K562 (cell line): ENCODE results near the gene B3GALT4. TPM values are rescaled to one million over a fixed set of nuclear protein-coding genes. Genes with fewer than 3 reads are reported as not detected.
A peak's percentile ranks its signal among the peaks of the same experiment; 100 is the strongest.

Experiments used
- CBX3 ChIP-seq, 2 experiments: IDR thresholded peaks; 1 replicate in 1 of 2; 2 replicates in 1 of 2; pipeline ENCODE4 v1.6.1; 2012; ENCODE audit warnings: inconsistent platforms in 2 of 2, low read length in 2 of 2, borderline replicate concordance in 1 of 2, control low read depth in 1 of 2
- CC2D1A ChIP-seq: fragments of 450-650 bp; IDR thresholded peaks from 2 replicates; pipeline ENCODE4 v1.6.1; 2017; ENCODE audit warnings: mild to moderate bottlenecking
- CHD1 ChIP-seq: fragments of 200-600 bp; sonication (generic); IDR thresholded peaks from one replicate; pipeline ENCODE4 v1.6.1; 2012; ENCODE audit warnings: mild to moderate bottlenecking, moderate library complexity, low read length, inconsistent platforms
- ESRRB ChIP-seq: fragments of 250-450 bp; sonication (Bioruptor Pico); IDR thresholded peaks from 2 replicates; pipeline ENCODE4 v1.5.0; 2020; ENCODE audit warnings: mild to moderate bottlenecking, moderate library complexity, borderline replicate concordance
- EWSR1 ChIP-seq: fragments of 450-650 bp; IDR thresholded peaks from 2 replicates; pipeline ENCODE4 v1.6.1; 2018; ENCODE audit warnings: borderline replicate concordance, mild to moderate bottlenecking, low read depth, moderate library complexity; ENCODE audit not compliant: partially characterized antibody
- FOXP4 ChIP-seq: sonication (generic); formaldehyde crosslinking; IDR thresholded peaks from 2 replicates; pipeline ENCODE4 v1.8.0; 2022; ENCODE audit warnings: mild to moderate bottlenecking, missing genetic modification reagents, borderline replicate concordance
- GTF2A2 ChIP-seq: IDR thresholded peaks from 2 replicates; pipeline ENCODE4 v1.6.1; 2016; ENCODE audit warnings: mild to moderate bottlenecking, missing genetic modification characterization, missing compliant biosample characterization
- HLTF ChIP-seq: fragments of 450-650 bp; IDR thresholded peaks from 2 replicates; pipeline ENCODE4 v1.6.1; 2016
- IFI16 ChIP-seq: fragments of 250-450 bp; sonication (Bioruptor Pico); IDR thresholded peaks from 2 replicates; pipeline ENCODE4 v2.1.2; 2022; ENCODE audit warnings: mild to moderate bottlenecking, inconsistent platforms
- MCM7 ChIP-seq, 2 experiments: fragments of 450-650 bp; IDR thresholded peaks; 2 replicates each; pipeline ENCODE4 v1.6.1; 2016 to 2018
- PHTF2 ChIP-seq: fragments of 250-450 bp; sonication (Bioruptor Pico); IDR thresholded peaks from 2 replicates; pipeline ENCODE4 v1.5.0; 2021; ENCODE audit warnings: mild to moderate bottlenecking
- POLR2AphosphoS5 ChIP-seq: IDR thresholded peaks from 2 replicates; pipeline ENCODE4 v1.6.1; 2011; ENCODE audit warnings: mild to moderate bottlenecking, low read depth, low read length, moderate library complexity; ENCODE audit not compliant: control insufficient read depth, insufficient read depth
- RAD21 ChIP-seq, 2 experiments: fragments of 250-450 bp in 1 of 2; fragments of 450-650 bp in 1 of 2; sonication (Bioruptor Pico) in 1 of 2; formaldehyde crosslinking in 1 of 2; IDR thresholded peaks in 1 of 2; conservative IDR thresholded peaks in 1 of 2; 2 replicates each; pipeline versions ENCODE4 v1.4.0 to v1.8.0; 2020 to 2022; ENCODE audit warnings: mild to moderate bottlenecking in 2 of 2, moderate library complexity in 1 of 2
- RUNX1 ChIP-seq: sonication (generic); IDR thresholded peaks from 2 replicates; pipeline ENCODE4 v1.6.1; 2016; ENCODE audit warnings: antibody characterized with exemption, low read depth
- SETDB1 ChIP-seq: IDR thresholded peaks from one replicate; pipeline ENCODE4 v1.6.1; 2012; ENCODE audit warnings: low read length, control low read depth, inconsistent platforms
- SMAD4 ChIP-seq: fragments of 250-450 bp; sonication (Bioruptor Pico); conservative IDR thresholded peaks from 2 replicates; pipeline ENCODE4 v1.8.0; 2021; ENCODE audit warnings: inconsistent platforms, mild to moderate bottlenecking, moderate library complexity
- ZC3H8 ChIP-seq: fragments of 450-650 bp; IDR thresholded peaks from 2 replicates; pipeline ENCODE4 v1.6.1; 2017
- ZNF224 ChIP-seq: sonication (generic); formaldehyde crosslinking; IDR thresholded peaks from 2 replicates; pipeline ENCODE4 v1.8.0; 2022; ENCODE audit warnings: mild to moderate bottlenecking, missing genetic modification reagents
- ZNF41 ChIP-seq: fragments of 250-450 bp; sonication (Bioruptor Pico); conservative IDR thresholded peaks from 2 replicates; pipeline ENCODE4 v1.4.0; 2020; ENCODE audit warnings: mild to moderate bottlenecking
- ZNF551 ChIP-seq: fragments of 250-450 bp; sonication (Bioruptor Pico); IDR thresholded peaks from 2 replicates; pipeline ENCODE4 v1.5.0; 2021; ENCODE audit warnings: mild to moderate bottlenecking, moderate library complexity
- ZNF764 ChIP-seq: fragments of 250-450 bp; sonication (Bioruptor Pico); IDR thresholded peaks from 2 replicates; pipeline ENCODE4 v1.4.0; 2020; ENCODE audit warnings: low read depth, mild to moderate bottlenecking, moderate library complexity
- polyA plus RNA-seq, 8 experiments: library from polyadenylated mRNA; depleted of rRNA in 4 of 8; stranded (reverse) in 5 of 8; unstranded in 3 of 8; fragments of >200 nt; fragmentation: Nextera tagmentation in 2 of 8; fragmentation: Illumina TruSeq in 1 of 8; extraction: Ambion mirVana in 2 of 8; extraction: Trizol in 1 of 8; gene quantifications; 2 replicates each; pipeline versions ENCODE4 v1.2.1 to v1.2.3, GENCODE V29; 2011 to 2014; ENCODE audit warnings: inconsistent platforms in 1 of 8, missing spikeins in 1 of 8
- total RNA-seq, 7 experiments: library from RNA; depleted of rRNA in 6 of 7; stranded (reverse); fragments of >200 nt in 6 of 7; fragmentation: Illumina TruSeq in 2 of 7; extraction: Trizol in 2 of 7; gene quantifications; 2 replicates each; pipeline versions ENCODE4 v1.2.1 to v1.2.3, GENCODE V29; 2011 to 2021; ENCODE audit warnings: low replicate concordance in 1 of 7
- TF ChIP-seq, protein P1 (sequence below), 2 experiments: IDR thresholded peaks in 1 of 2; conservative IDR thresholded peaks in 1 of 2; 2 replicates each; pipeline ENCODE4 v1.6.1; 2016; ENCODE audit warnings: low read depth in 2 of 2, mild to moderate bottlenecking in 1 of 2, missing compliant biosample characterization in 1 of 2, missing genetic modification characterization in 1 of 2, moderate library complexity in 1 of 2
- TF ChIP-seq, protein P2 (sequence below): sonication (generic); IDR thresholded peaks from 2 replicates; pipeline ENCODE4 v1.6.1; 2016

The B3GALT4 gene
- total and polyA plus RNA-seq, 9 of the 15 experiments (the other 6 are each of a cell fraction or from before 2014, with no cell fraction given), result 0.11 to 1.3 (median 0.53) TPM; not detected in 1

DNA sequence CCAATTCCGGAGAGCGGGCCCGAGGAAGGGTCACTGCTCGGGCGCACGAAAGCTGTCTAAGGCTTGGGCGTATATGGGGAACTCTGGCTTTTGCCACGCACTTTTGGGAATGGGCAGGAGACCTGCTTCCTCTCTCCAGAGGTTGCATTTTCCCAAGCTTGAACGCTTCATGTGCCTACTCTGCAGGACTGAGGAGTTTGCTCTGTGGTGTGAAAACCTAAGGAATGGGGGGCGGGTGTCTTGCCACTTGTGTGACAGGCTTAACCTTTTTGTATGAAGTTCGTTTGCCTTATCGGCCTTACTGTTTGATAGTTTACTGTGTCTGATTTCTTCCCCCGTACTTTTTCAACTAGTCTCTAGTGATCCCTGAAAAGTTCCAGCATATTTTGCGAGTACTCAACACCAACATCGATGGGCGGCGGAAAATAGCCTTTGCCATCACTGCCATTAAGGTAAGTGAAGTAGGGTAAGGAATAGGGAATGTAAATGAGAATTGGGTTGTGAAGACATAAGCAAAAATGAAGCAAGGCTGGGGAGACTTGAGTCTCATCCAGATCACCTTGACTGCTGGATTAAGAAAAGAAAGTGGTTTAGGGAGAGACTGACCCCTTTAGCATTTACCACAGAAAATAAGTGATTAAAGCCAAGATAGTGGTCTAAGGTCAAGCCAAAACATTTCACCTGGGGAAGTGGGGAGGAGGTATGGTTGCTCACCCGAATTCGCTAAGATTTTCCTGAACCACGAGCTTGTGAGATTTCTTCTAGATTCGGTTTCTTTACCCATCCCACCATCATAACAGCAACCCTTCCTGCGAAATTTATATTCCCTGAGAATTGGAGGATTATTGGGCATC lies 4.4 kb upstream of the B3GALT4 start (continued):
- TF ChIP-seq, protein P1, sequence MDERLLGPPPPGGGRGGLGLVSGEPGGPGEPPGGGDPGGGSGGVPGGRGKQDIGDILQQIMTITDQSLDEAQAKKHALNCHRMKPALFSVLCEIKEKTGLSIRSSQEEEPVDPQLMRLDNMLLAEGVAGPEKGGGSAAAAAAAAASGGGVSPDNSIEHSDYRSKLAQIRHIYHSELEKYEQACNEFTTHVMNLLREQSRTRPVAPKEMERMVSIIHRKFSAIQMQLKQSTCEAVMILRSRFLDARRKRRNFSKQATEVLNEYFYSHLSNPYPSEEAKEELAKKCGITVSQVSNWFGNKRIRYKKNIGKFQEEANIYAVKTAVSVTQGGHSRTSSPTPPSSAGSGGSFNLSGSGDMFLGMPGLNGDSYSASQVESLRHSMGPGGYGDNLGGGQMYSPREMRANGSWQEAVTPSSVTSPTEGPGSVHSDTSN (CRISPR knock-in tag; IDR thresholded peaks at IDR 0.05; ENCODE audit: low read depth), result no peak
- TF ChIP-seq, protein P1 (tag; conservative IDR thresholded peaks at IDR 0.05; ENCODE audit: low read depth), result no peak
- TF ChIP-seq CC2D1A, result no peak
- TF ChIP-seq IFI16, result no peak
- no peak for TF ChIP-seq EWSR1
- TF ChIP-seq PHTF2 (CRISPR knock-in tag), result no peak
- TF ChIP-seq ESRRB (CRISPR knock-in tag), result no peak
- no peak for TF ChIP-seq RAD21 (CRISPR knock-in tag; conservative IDR thresholded peaks at IDR 0.05 in 1 of 2, IDR thresholded peaks at IDR 0.05 in 1 of 2)
- TF ChIP-seq ZNF41, result no peak
- TF ChIP-seq ZNF551 (CRISPR knock-in tag), result no peak
- no peak for TF ChIP-seq FOXP4 (CRISPR knock-in tag)
- no peak for TF ChIP-seq HLTF
- TF ChIP-seq MCM7 (IDR thresholded peaks at IDR 0.05), result no peak
- TF ChIP-seq ZNF764 (CRISPR knock-in tag), result no peak
- TF ChIP-seq RUNX1, result no peak; the same call in 1 of the 2 replicates
- no peak for TF ChIP-seq SMAD4 (CRISPR knock-in tag)
- no peak for TF ChIP-seq CBX3 (IDR thresholded peaks at IDR 0.05; ENCODE audit: borderline replicate concordance in 1 of 2, low read length in 2 of 2)
- TF ChIP-seq ZNF224 (CRISPR knock-in tag), result no peak
- peak; percentile 22; the same call in 1 of the 2 replicates for TF ChIP-seq POLR2AphosphoS5
- no peak for TF ChIP-seq ZC3H8
- TF ChIP-seq SETDB1, result no peak
- TF ChIP-seq, protein P2, sequence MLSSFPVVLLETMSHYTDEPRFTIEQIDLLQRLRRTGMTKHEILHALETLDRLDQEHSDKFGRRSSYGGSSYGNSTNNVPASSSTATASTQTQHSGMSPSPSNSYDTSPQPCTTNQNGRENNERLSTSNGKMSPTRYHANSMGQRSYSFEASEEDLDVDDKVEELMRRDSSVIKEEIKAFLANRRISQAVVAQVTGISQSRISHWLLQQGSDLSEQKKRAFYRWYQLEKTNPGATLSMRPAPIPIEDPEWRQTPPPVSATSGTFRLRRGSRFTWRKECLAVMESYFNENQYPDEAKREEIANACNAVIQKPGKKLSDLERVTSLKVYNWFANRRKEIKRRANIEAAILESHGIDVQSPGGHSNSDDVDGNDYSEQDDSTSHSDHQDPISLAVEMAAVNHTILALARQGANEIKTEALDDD, result peak; percentile 58; the same call in 1 of the 2 replicates
- TF ChIP-seq CHD1, result peak; percentile 99
- peak; percentile 31; the same call in 1 of the 2 replicates for TF ChIP-seq GTF2A2 (tag)
